ENCODE data around the gene ITPK1.

The ITPK1 gene

DNA sequence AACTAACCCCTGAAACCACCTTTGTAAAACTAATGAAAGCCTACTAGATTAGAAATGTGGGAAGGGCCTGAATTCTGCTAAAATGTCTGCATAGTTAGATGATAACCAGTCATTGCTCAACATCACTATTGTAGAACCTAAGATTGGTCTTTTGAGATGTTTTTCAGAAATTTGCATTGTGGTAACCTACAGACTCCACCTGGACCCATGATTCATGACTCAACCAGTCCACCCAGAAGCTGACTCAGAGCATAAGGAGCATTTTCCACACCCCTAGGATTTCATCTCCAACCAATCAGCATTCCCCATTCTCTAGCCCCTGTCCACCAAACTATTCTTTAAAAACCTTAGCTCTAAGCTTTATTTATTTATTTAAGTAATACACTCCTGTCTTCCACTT, 223.1 kb downstream of the ITPK1 start:
- H3K9me3 ChIP-seq (ENCODE audit: control insufficient read depth in 2 of 2, low read length in 2 of 2): peaks cover 4 to 6% of the 10 kb centered on the region in 2 donors
- H3K9ac ChIP-seq (ENCODE audit: low read depth in 1 of 2, low read length in 2 of 2): no peak overlapping the region
- H3K36me3 ChIP-seq (ENCODE audit: control insufficient read depth in 2 of 2, insufficient read depth in 2 of 2, low read length in 2 of 2): no peaks in the 10 kb centered on the region
- H3K4me3 ChIP-seq (ENCODE audit: low read length in 2 of 2): no peak overlapping the region
- H3K4me1 ChIP-seq (ENCODE audit: control insufficient read depth in 2 of 2, insufficient read depth in 2 of 2, low read length in 2 of 2): peaks cover 0 to 2% of the 10 kb centered on the region in 2 donors
- H3K27me3 ChIP-seq (ENCODE audit: control insufficient read depth in 2 of 2, insufficient read depth in 2 of 2, low read length in 2 of 2): no peaks in the 10 kb centered on the region
- no peak overlapping the region for H3K27ac ChIP-seq (ENCODE audit: low read depth in 2 of 2, low read length in 2 of 2)

DNA sequence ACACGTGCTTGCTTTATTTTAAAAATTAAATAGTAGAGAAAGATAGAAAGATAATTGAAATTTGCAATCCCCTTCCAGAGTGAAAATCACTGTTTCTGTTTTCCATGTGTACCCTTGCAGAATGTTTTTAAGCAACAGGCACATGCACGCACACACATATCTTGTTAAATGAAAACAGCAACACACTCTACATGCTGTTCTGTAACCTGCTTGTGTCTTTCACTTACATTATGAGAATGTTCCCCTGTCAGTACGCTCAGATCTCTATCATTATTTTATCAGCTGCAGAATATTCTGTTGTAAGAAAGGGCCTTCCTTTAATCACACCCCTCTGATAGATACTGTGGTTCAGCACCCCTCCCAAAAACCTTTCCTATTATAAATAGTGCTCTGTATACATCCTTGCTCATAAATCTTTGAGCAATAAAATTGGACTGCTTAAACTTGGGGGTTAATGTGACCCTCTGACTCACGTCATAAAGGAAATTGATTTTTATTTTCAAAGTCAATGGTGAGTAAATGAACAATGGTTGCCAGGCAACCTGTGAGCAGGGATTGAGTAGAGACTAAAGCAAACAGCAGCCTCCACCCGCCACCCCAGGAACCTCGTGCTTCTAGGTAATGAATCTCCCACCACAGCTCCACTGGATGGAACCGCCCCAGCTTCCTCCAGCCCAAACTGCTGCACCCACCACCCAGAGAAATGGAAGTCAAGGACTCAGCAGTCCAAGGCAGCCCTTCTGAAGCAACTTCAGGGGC, 224.7 kb downstream of the ITPK1 start:
- H3K27me3 ChIP-seq (ENCODE audit: control insufficient read depth in 2 of 2, insufficient read depth in 2 of 2, low read length in 2 of 2): no peaks in the 10 kb centered on the region
- no peak overlapping the region for H3K4me3 ChIP-seq (ENCODE audit: low read length in 2 of 2)
- H3K27ac ChIP-seq (ENCODE audit: low read depth in 2 of 2, low read length in 2 of 2): no peak overlapping the region
- peaks cover 4 to 6% of the 10 kb centered on the region in 2 donors for H3K9me3 ChIP-seq (ENCODE audit: control insufficient read depth in 2 of 2, low read length in 2 of 2)
- no peaks in the 10 kb centered on the region for H3K36me3 ChIP-seq (ENCODE audit: control insufficient read depth in 2 of 2, insufficient read depth in 2 of 2, low read length in 2 of 2)
- peaks cover 0 to 2% of the 10 kb centered on the region in 2 donors for H3K4me1 ChIP-seq (ENCODE audit: control insufficient read depth in 2 of 2, insufficient read depth in 2 of 2, low read length in 2 of 2)
- no peak overlapping the region for H3K9ac ChIP-seq (ENCODE audit: low read depth in 1 of 2, low read length in 2 of 2)

DNA sequence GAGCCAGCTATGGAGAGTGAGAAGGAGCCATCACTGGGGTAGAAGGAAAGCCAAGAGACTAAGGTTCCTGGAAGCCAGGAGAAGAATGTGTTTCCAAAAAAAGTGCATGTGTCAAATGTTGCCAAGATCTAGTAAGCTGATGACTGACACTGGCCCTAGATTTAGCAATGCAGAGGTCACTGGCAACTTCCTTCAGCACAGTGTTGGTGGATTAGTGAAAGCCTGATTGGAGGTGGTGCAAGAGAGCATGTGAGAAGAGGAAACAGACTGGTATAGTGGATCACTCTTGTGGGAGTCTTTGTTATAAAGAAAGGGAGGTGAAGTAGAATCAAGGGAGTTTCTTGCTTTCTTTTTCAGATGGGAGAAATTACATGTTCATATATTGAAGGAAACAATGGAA, 226.8 kb downstream of the ITPK1 start:
- peaks cover 3 to 4% of the 10 kb centered on the region in 2 donors for H3K9me3 ChIP-seq (ENCODE audit: control insufficient read depth in 2 of 2, low read length in 2 of 2)
- peaks cover 0 to 2% of the 10 kb centered on the region in 2 donors for H3K4me1 ChIP-seq (ENCODE audit: control insufficient read depth in 2 of 2, insufficient read depth in 2 of 2, low read length in 2 of 2)
- H3K27ac ChIP-seq (ENCODE audit: low read depth in 2 of 2, low read length in 2 of 2): no peak overlapping the region
- H3K27me3 ChIP-seq (ENCODE audit: control insufficient read depth in 2 of 2, insufficient read depth in 2 of 2, low read length in 2 of 2): no peaks in the 10 kb centered on the region
- no peak overlapping the region for H3K9ac ChIP-seq (ENCODE audit: low read depth in 1 of 2, low read length in 2 of 2)
- no peaks in the 10 kb centered on the region for H3K36me3 ChIP-seq (ENCODE audit: control insufficient read depth in 2 of 2, insufficient read depth in 2 of 2, low read length in 2 of 2)
- no peak overlapping the region for H3K4me3 ChIP-seq (ENCODE audit: low read length in 2 of 2)

DNA sequence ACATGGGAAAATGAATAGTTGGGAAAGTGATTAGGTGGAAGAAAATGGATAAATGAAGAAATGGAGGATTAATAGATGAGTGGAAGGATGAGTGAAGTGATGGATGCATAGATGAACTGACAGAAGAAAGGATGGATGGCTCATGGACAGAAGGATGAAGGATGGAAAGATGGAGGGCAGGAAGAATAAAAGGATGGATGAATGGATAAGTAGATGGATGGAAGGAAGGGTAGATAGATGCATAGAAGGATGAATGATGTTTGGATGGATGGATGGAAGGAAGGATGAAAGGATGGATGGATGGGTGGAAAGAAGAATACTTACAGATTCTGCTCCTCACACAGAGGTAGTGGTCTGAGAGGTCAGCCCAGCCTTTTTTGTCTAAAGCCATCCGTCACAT, 228.6 kb downstream of the ITPK1 start:
- Histone ChIP-seq H3K4me1 (ENCODE audit: control insufficient read depth in 2 of 2, insufficient read depth in 2 of 2, low read length in 2 of 2) (peaks cover 0 to 2% of the 10 kb centered on the region in 2 donors), H3K36me3 (ENCODE audit: control insufficient read depth in 2 of 2, insufficient read depth in 2 of 2, low read length in 2 of 2) (no peaks in the 10 kb centered on the region), H3K4me3 (ENCODE audit: low read length in 2 of 2) (no peak overlapping the region), H3K27ac (ENCODE audit: low read depth in 2 of 2, low read length in 2 of 2) (no peak overlapping the region), H3K9ac (ENCODE audit: low read depth in 1 of 2, low read length in 2 of 2) (no peak overlapping the region), H3K9me3 (ENCODE audit: control insufficient read depth in 2 of 2, low read length in 2 of 2) (no peaks in the 10 kb centered on the region), H3K27me3 (ENCODE audit: control insufficient read depth in 2 of 2, insufficient read depth in 2 of 2, low read length in 2 of 2) (no peaks in the 10 kb centered on the region)

All from mucosa of rectum (tissue), 2 donors.